Upper lobe of right lung (tissue), 1 donor: ENCODE results near the gene NUP210. TPM values are rescaled to one million over a fixed set of nuclear protein-coding genes. Genes with fewer than 3 reads are reported as not detected.

Experiments
- ATAC-seq: fragments of 200-7000 bp; cut with Tn5 transposase; one replicate; pipeline ENCODE4 v1.9.1; 2020; ENCODE audit warnings: mild to moderate bottlenecking, moderate library complexity
- DNase-seq: peaks from one replicate; pipeline ENCODE4 v3.0.0-alpha.2; 2020
- H3K27ac ChIP-seq: fragments of 200-600 bp; one replicate; pipeline ENCODE4 v1.8.0; 2022
- H3K27me3 ChIP-seq: fragments of 200-600 bp; one replicate; pipeline ENCODE4 v1.8.0; 2022; ENCODE audit warnings: mild to moderate bottlenecking
- H3K36me3 ChIP-seq: fragments of 200-600 bp; one replicate; pipeline ENCODE4 v1.8.0; 2022
- H3K4me1 ChIP-seq: fragments of 200-600 bp; one replicate; pipeline ENCODE4 v1.8.0; 2022
- H3K4me3 ChIP-seq: fragments of 200-600 bp; one replicate; pipeline ENCODE4 v1.8.0; 2022; ENCODE audit warnings: mild to moderate bottlenecking
- H3K9me3 ChIP-seq: fragments of 200-600 bp; one replicate; pipeline ENCODE4 v1.8.0; 2022
- CTCF ChIP-seq: fragments of 200-600 bp; IDR thresholded peaks from one replicate; pipeline ENCODE4 v1.8.0; 2022; ENCODE audit warnings: antibody characterized with exemption
- intact Hi-C: fragments of 100-400 bp; cut with DNase I; formaldehyde crosslinking; loops from one replicate; pipeline ENCODE4 v1.11.0; 2022
- total RNA-seq: library from RNA; stranded (reverse); fragmentation: NEBNext Ultra II Directional; extraction: Animal tissue kit (Norgen Biotek cat#: 25700); gene quantifications from one replicate; pipeline ENCODE4 v1.2.1, GENCODE V29; 2021
- donor health status: DM: no; HTN: yes; CAD: no; lungs with severe emphysema.

The NUP210 gene
- total RNA-seq, 1 donor from 2014 or later: 19.8 TPM

DNA sequence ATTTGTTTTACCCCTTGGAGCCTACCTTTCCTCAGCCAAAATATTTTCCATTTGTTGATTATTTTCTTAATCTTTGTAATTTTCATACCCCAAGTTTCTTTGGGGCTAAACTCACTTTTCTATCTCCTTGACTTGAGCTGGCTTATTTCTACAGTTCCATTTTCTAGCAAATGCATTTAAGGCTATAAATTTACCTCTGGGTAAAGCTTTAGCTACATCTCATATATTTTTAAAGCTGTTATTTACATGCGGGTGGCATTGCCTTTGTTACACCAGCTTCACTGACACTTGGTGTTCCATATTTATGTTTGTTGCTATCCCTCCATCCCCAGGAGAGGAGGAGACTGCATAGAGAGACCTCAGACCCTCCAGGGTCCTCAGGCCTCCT lies 136.3 kb downstream of the NUP210 start:
- Histone ChIP-seq H3K4me1 (peaks cover 9% of the 10 kb centered on the region), H3K27me3 (peaks cover 48% of the 10 kb centered on the region), H3K27ac (no peak overlapping the region), H3K4me3 (peak overlapping the region; percentile 39), H3K36me3 (no peaks in the 10 kb centered on the region), H3K9me3 (peaks cover 4% of the 10 kb centered on the region)
- no peak for DNase-seq
- TF ChIP-seq CTCF: no peak
- no peak for ATAC-seq
- intact Hi-C loops: no loop called here

DNA sequence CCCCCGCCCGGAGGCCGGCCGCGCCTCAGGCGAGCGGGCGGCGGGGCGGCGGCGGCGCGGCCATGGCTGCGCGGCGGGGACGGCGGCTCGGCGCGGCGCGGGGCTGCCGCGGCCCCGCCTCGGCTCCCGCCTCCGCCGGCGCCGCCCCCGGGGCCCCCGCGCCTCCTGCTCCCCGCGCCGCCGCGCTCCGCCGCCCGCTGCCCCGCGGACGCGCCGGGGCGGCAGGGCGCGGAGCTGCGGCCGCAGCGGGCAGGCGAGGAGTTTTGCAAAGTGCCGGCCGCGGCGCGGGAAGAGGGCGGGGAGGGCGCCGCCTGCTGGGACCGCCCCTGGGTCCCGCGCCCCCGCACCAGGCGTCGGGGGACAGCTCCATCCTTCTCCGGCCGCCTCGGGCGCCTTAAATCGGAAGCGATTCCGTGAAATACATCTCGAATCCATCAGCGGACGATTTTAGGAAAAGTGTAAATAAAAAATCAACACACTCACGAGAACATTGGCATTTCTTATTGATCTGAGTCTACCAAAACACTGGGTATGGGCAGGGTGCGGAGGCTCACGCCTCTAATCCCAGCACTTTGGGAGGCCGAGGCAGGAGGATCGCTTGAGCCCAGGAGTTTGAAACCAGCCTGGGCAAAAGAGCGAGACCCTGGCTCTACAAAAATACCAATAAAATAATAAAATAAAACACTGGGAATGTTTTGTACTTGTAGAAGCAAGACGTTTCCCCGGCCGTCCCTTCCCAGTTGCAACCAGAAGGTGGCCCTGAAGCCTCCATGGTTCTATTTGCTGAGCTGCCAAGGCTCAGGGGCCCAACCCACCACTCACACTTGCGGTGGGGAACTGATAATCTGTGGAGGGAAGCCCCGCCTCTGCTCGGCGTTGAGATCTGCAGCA lies 136.9 kb downstream of the NUP210 start:
- Histone ChIP-seq H3K27ac (no peak overlapping the region), H3K36me3 (no peaks in the 10 kb centered on the region), H3K9me3 (peaks cover 4% of the 10 kb centered on the region), H3K27me3 (peaks cover 48% of the 10 kb centered on the region), H3K4me1 (peaks cover 9% of the 10 kb centered on the region), H3K4me3 (peak overlapping the region; percentile 48)
- ATAC-seq (peak; percentile 48), DNase-seq (peak; percentile 30)
- intact Hi-C loops: no loop called here
- peak; percentile 11 for TF ChIP-seq CTCF

- no peak for DNase-seq
- Histone ChIP-seq H3K4me1 (peaks cover 9% of the 10 kb centered on the region), H3K36me3 (no peaks in the 10 kb centered on the region), H3K4me3 (peak overlapping the region; percentile 48), H3K27ac (no peak overlapping the region), H3K27me3 (peaks cover 48% of the 10 kb centered on the region), H3K9me3 (peaks cover 4% of the 10 kb centered on the region)
- ATAC-seq: no peak
- no peak for TF ChIP-seq CTCF
- intact Hi-C loops: no loop called here
These were observed 137.7 kb downstream of the NUP210 start for GRCh38 chr3:13282358-13282985.

DNA sequence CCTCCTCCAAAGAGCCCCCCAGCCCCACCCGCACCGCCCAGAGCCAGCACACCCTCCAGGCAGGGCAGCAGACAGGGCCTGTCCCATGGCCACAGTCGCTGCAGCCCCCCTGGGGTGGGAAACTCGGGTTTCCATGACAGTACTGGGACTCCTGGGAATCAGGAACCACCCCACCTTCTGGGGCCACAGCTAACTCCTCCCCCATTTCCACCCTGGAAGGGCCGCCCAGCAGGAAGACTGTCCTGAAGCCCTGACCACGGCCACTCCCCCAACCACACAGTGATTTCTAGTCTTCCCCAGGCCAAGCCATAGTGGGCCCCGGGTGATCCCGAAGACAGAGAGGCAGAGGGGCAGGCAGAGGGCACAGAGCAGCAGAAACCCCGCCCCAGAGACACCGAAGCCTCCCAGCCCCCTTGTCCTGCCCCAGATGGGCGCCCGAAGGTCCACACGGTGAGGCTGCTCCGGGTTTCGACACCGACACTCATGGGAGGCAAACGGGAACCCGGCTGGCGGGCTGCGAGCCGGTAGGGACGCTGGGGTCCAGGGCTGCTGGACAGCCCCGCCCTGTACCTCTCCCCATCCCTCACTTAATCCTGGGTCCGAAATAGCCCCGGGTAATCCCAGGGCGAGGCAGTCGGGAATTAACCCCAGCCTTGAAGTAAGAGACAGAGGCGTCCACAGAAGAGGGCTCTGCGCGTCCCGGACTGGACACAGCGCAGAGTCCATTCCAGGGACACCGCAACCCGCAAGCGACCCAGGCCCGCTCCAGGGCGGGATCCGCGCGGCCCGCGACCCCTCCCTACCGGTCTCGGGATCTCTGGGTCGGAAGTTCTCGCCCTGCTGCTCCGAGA lies 138.4 kb downstream of the NUP210 start:
- DNase-seq: peak; percentile 70
- Histone ChIP-seq H3K36me3 (no peaks in the 10 kb centered on the region), H3K27ac (no peak overlapping the region), H3K4me1 (peaks cover 9% of the 10 kb centered on the region), H3K27me3 (peaks cover 41% of the 10 kb centered on the region), H3K4me3 (peak overlapping the region; percentile 48), H3K9me3 (peaks cover 4% of the 10 kb centered on the region)
- no peak for TF ChIP-seq CTCF
- peak; percentile 47 for ATAC-seq
- intact Hi-C loops: no loop called here

DNA sequence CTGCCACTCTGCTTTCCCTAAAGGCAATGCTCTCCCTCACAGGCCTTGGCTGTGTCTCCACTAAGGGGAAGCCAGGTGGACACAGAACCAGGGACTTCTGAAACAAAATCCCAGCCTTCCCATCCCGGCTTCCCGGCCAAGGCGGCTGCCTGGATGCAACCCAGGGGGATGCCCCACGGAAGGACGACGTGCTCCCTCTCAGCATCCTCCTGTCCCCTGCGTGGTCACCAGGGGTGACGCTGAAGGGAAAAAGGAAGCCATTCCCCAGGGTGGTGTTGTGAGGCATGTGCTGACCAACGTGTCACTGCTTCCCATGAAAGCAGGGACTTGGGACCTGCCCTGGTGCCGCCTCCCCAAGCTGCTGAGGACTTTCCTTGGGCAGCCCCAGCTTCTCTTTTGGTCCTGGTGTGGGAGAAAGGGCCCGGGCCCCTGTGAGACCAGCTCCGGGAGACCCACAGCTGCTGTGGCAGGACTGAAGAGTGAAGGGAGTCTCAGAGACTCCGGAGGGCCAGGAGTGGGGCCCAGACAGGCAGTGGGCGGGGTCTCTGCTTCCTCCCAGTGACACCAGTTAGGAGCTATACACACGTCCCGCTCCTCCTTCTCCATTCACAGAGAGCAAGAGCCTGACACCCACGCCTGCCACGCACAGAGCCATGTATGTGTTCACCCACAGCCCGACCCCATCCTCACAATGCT lies 139.2 kb downstream of the NUP210 start:
- peaks cover 9% of the 10 kb centered on the region for H3K4me1 ChIP-seq
- H3K9me3 ChIP-seq: peaks cover 4% of the 10 kb centered on the region
- no peak overlapping the region for H3K27ac ChIP-seq
- ATAC-seq (peak; percentile 23), DNase-seq (peak; percentile 62)
- no peak overlapping the region for H3K4me3 ChIP-seq
- no peaks in the 10 kb centered on the region for H3K36me3 ChIP-seq
- peaks cover 39% of the 10 kb centered on the region for H3K27me3 ChIP-seq
- intact Hi-C loops: no loop called here
- TF ChIP-seq CTCF: no peak
